Neural cell (in vitro differentiated cells): ENCODE measurements around the gene POLR1E. TPM values are rescaled to one million over a fixed set of nuclear protein-coding genes. Genes with fewer than 3 reads are reported as not detected.

ENCODE experiments used
- H2AFZ ChIP-seq: fragments of 200-600, 300-800 bp; sonication (generic), shearing (Covaris generic); 2 replicates; pipeline ENCODE4 v1.6.0; 2014; ENCODE audit warnings: low read depth, mild to moderate bottlenecking, antibody characterized with exemption, low read length, moderate library complexity
- H3F3A ChIP-seq: fragments of 200-600 bp; shearing (Covaris generic); 2 replicates; pipeline ENCODE4 v1.6.1; 2016; ENCODE audit warnings: mild to moderate bottlenecking, moderate library complexity, mixed read lengths, antibody characterized with exemption, low read length; ENCODE audit not compliant: insufficient read depth, poor library complexity, severe bottlenecking
- H3K27ac ChIP-seq: fragments of 200-600, 300-800 bp; sonication (generic), shearing (Covaris generic); 2 replicates; pipeline ENCODE4 v1.5.1; 2014; ENCODE audit warnings: mild to moderate bottlenecking, low read length, moderate library complexity
- H3K27me3 ChIP-seq: fragments of 300-800, 200-600 bp; sonication (generic), shearing (Covaris generic); 2 replicates; pipeline ENCODE4 v1.6.0; 2014; ENCODE audit warnings: mild to moderate bottlenecking, low read depth, low read length, moderate library complexity; ENCODE audit not compliant: insufficient read depth
- H3K36me3 ChIP-seq: fragments of 300-800, 200-600 bp; sonication (generic), shearing (Covaris generic); 2 replicates; pipeline ENCODE4 v1.5.1; 2014; ENCODE audit warnings: mild to moderate bottlenecking, antibody characterized with exemption, low read length, moderate library complexity; ENCODE audit not compliant: insufficient read depth
- H3K4me2 ChIP-seq: fragments of 300-800, 200-600 bp; sonication (generic), shearing (Covaris generic); 2 replicates; pipeline ENCODE4 v1.6.0; 2014; ENCODE audit warnings: mild to moderate bottlenecking, low read length
- H3K4me3 ChIP-seq: fragments of 300-800, 200-600 bp; sonication (generic), shearing (Covaris generic); 2 replicates; pipeline ENCODE4 v1.5.1; 2014; ENCODE audit warnings: mild to moderate bottlenecking, low read length, moderate library complexity
- H3K79me2 ChIP-seq: fragments of 200-600 bp; shearing (Covaris generic); replicated peaks from 2 replicates; pipeline ENCODE4 v1.6.0; 2014; ENCODE audit warnings: mild to moderate bottlenecking, low read length, moderate library complexity; ENCODE audit not compliant: insufficient read depth
- H3K9ac ChIP-seq: fragments of 300-800, 200-600 bp; sonication (generic), shearing (Covaris generic); 2 replicates; pipeline ENCODE4 v1.6.1; 2016; ENCODE audit warnings: mild to moderate bottlenecking, low read length, mixed read lengths
- H3K9me2 ChIP-seq: fragments of 200-600 bp; shearing (Covaris generic); 2 replicates; pipeline ENCODE4 v1.6.1; 2016; ENCODE audit warnings: mild to moderate bottlenecking, low read length, mixed read lengths; ENCODE audit not compliant: insufficient read depth
- H3K9me3 ChIP-seq: fragments of 200-600, 300-800 bp; sonication (generic), shearing (Covaris generic); 2 replicates; pipeline ENCODE4 v1.6.1; 2016; ENCODE audit warnings: mild to moderate bottlenecking, mixed run types, low read length, moderate library complexity, mixed read lengths
- H4K20me1 ChIP-seq: fragments of 200-600 bp; shearing (Covaris generic); 2 replicates; pipeline ENCODE4 v1.6.1; 2016; ENCODE audit warnings: mild to moderate bottlenecking, mixed run types; ENCODE audit not compliant: insufficient read depth
- EP300 ChIP-seq: fragments of 450-650 bp; conservative IDR thresholded peaks from 2 replicates; pipeline ENCODE4 v1.6.1; 2014; ENCODE audit warnings: antibody characterized with exemption, mild to moderate bottlenecking, moderate library complexity; ENCODE audit not compliant: poor library complexity, severe bottlenecking
- EZH2 ChIP-seq: fragments of 200-600, 300-800 bp; shearing (Covaris generic), sonication (generic); IDR thresholded peaks from 2 replicates; pipeline ENCODE4 v1.6.1; 2014; ENCODE audit warnings: antibody characterized with exemption, low read length, borderline replicate concordance, mild to moderate bottlenecking; ENCODE audit not compliant: insufficient read depth, poor library complexity, severe bottlenecking
- MXI1 ChIP-seq: fragments of 450-650 bp; conservative IDR thresholded peaks from 2 replicates; pipeline ENCODE4 v1.6.1; 2014; ENCODE audit warnings: antibody characterized with exemption, mild to moderate bottlenecking; ENCODE audit not compliant: poor library complexity, severe bottlenecking
- POLR2AphosphoS5 ChIP-seq: IDR thresholded peaks from 2 replicates; pipeline ENCODE4 v1.6.1; 2012
- RAD21 ChIP-seq: fragments of 450-650 bp; conservative IDR thresholded peaks from 2 replicates; pipeline ENCODE4 v1.6.1; 2014; ENCODE audit warnings: antibody characterized with exemption, mild to moderate bottlenecking, moderate library complexity
- SMC3 ChIP-seq: fragments of 450-650 bp; conservative IDR thresholded peaks from 2 replicates; pipeline ENCODE4 v1.6.1; 2014; ENCODE audit warnings: antibody characterized with exemption, mild to moderate bottlenecking, moderate library complexity; ENCODE audit not compliant: poor library complexity
- TAF1 ChIP-seq: IDR thresholded peaks from 2 replicates; pipeline ENCODE4 v1.6.1; 2012; ENCODE audit warnings: low read depth
- polyA plus RNA-seq: library from polyadenylated mRNA; depleted of rRNA; stranded (reverse); fragments of >200 nt; gene quantifications from 2 replicates; pipeline ENCODE4 v1.2.3, GENCODE V29; 2014
- TF ChIP-seq, protein P1 (sequence below): fragments of 450-650 bp; IDR thresholded peaks from 2 replicates; pipeline ENCODE4 v1.5.1; 2014; ENCODE audit warnings: antibody characterized with exemption, mild to moderate bottlenecking, moderate library complexity; ENCODE audit not compliant: poor library complexity, severe bottlenecking
- TF ChIP-seq, protein P2 (sequence below): IDR thresholded peaks from 2 replicates; pipeline ENCODE4 v1.6.1; 2012; ENCODE audit warnings: borderline replicate concordance

The POLR1E gene
- polyA plus RNA-seq, 1 donor from 2014 or later, result 19.1 TPM

DNA sequence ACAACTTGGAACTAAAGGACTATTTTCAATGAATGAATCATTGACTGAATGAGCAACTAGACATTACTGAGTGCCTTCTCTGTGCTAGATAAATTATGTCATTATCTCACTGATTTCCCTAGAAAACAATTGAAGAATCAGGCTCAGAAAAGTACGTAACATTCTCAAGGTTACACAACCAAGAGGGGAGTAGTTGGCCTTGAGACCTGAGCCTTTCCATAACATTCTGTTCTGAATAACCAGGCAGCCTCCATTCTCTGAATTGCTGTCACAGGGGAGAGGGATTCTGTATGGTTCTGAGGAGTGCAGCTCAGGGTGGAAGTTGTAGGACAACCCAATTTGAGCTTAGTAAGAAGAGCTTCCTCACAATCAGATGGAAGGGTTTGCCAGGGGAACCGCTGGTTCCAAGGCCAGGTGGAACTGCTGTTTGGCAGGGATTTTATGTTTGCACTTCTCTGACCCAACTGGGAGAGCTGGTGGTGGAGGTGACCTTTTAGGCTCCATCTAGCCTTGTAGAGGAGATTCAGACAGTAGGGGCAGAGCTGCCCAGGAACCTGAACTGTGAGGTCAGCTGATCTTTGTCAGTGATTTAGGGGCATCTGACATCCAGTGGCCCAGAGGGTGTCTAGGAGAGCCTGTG is 16.3 kb downstream of the POLR1E start:
- Histone ChIP-seq H3K27ac (no peak overlapping the region), H3K9me3 (no peaks in the 10 kb centered on the region), H3F3A (no peaks in the 10 kb centered on the region), H3K79me2 (no peaks in the 10 kb centered on the region), H3K27me3 (no peaks in the 10 kb centered on the region), H3K4me3 (no peak overlapping the region), H4K20me1 (no peaks in the 10 kb centered on the region), H2AFZ (no peak overlapping the region), H3K36me3 (peaks cover 4% of the 10 kb centered on the region), H3K4me2 (no peak overlapping the region), H3K9me2 (no peaks in the 10 kb centered on the region), H3K9ac (no peak overlapping the region)
- TF ChIP-seq, protein P1, sequence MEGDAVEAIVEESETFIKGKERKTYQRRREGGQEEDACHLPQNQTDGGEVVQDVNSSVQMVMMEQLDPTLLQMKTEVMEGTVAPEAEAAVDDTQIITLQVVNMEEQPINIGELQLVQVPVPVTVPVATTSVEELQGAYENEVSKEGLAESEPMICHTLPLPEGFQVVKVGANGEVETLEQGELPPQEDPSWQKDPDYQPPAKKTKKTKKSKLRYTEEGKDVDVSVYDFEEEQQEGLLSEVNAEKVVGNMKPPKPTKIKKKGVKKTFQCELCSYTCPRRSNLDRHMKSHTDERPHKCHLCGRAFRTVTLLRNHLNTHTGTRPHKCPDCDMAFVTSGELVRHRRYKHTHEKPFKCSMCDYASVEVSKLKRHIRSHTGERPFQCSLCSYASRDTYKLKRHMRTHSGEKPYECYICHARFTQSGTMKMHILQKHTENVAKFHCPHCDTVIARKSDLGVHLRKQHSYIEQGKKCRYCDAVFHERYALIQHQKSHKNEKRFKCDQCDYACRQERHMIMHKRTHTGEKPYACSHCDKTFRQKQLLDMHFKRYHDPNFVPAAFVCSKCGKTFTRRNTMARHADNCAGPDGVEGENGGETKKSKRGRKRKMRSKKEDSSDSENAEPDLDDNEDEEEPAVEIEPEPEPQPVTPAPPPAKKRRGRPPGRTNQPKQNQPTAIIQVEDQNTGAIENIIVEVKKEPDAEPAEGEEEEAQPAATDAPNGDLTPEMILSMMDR, result no peak
- TF ChIP-seq POLR2AphosphoS5, result no peak
- no peak for TF ChIP-seq EZH2
- TF ChIP-seq TAF1, result no peak
- no peak for TF ChIP-seq SMC3
- TF ChIP-seq MXI1, result no peak
- TF ChIP-seq EP300, result no peak
- TF ChIP-seq RAD21, result no peak
- TF ChIP-seq, protein P2, sequence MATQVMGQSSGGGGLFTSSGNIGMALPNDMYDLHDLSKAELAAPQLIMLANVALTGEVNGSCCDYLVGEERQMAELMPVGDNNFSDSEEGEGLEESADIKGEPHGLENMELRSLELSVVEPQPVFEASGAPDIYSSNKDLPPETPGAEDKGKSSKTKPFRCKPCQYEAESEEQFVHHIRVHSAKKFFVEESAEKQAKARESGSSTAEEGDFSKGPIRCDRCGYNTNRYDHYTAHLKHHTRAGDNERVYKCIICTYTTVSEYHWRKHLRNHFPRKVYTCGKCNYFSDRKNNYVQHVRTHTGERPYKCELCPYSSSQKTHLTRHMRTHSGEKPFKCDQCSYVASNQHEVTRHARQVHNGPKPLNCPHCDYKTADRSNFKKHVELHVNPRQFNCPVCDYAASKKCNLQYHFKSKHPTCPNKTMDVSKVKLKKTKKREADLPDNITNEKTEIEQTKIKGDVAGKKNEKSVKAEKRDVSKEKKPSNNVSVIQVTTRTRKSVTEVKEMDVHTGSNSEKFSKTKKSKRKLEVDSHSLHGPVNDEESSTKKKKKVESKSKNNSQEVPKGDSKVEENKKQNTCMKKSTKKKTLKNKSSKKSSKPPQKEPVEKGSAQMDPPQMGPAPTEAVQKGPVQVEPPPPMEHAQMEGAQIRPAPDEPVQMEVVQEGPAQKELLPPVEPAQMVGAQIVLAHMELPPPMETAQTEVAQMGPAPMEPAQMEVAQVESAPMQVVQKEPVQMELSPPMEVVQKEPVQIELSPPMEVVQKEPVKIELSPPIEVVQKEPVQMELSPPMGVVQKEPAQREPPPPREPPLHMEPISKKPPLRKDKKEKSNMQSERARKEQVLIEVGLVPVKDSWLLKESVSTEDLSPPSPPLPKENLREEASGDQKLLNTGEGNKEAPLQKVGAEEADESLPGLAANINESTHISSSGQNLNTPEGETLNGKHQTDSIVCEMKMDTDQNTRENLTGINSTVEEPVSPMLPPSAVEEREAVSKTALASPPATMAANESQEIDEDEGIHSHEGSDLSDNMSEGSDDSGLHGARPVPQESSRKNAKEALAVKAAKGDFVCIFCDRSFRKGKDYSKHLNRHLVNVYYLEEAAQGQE, result no peak

DNA sequence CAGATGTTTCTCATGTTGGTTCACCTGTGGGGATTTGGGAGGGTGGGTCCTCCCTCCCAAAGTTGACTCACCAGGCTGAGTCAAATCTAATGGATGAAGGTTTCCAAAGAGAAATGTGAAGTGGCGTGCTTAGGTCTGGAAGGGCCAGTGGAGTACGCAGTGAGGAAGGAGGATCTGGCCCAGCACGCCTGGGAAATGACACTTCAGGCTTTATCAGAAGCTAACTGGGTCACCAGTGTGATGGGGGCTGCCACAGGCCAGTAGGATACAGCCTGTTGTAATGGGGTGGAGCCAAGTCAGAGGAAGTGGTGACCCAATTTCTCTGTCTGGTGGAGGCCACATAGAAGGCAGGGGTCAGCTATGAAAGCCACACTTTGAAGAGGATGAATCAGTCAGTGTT is 18.0 kb downstream of the POLR1E start:
- Histone ChIP-seq H3K9me3 (no peaks in the 10 kb centered on the region), H2AFZ (no peak overlapping the region), H3F3A (no peaks in the 10 kb centered on the region), H3K4me2 (no peak overlapping the region), H4K20me1 (no peaks in the 10 kb centered on the region), H3K4me3 (no peak overlapping the region), H3K27me3 (no peaks in the 10 kb centered on the region), H3K36me3 (peaks cover 11% of the 10 kb centered on the region), H3K27ac (no peak overlapping the region), H3K9ac (no peak overlapping the region), H3K9me2 (no peaks in the 10 kb centered on the region), H3K79me2 (no peaks in the 10 kb centered on the region)
- TF ChIP-seq POLR2AphosphoS5, result no peak
- TF ChIP-seq, protein P2, result no peak
- TF ChIP-seq EZH2, result no peak
- TF ChIP-seq, protein P1, result no peak
- TF ChIP-seq TAF1, result no peak
